Measurements from ENCODE around the gene RHBDL2. TPM values are rescaled to one million over a fixed set of nuclear protein-coding genes. Genes with fewer than 3 reads are reported as not detected.
"Not testable (repeated sequence)": the region's sequence is repeated elsewhere in the genome, so short reads cannot be mapped to it uniquely, and the experiment has no call there.

The RHBDL2 gene
- total RNA-seq, 1 donor from 2014 or later = not detected

- no peak for DNase-seq (ENCODE audit: low spot score)
- TF ChIP-seq CTCF (IDR thresholded peaks at IDR 0.05) = no peak
- Mint-ChIP-seq H3K27ac (ENCODE audit: unreplicated experiment) (no peak overlapping the region), H3K27me3 (ENCODE audit: low read depth) (no peaks in the 10 kb centered on the region), H3K36me3 (ENCODE audit: low read depth) (peaks cover 16% of the 10 kb centered on the region), H3K4me1 (ENCODE audit: low read depth) (no peaks in the 10 kb centered on the region), H3K9me3 (ENCODE audit: low read depth) (no peaks in the 10 kb centered on the region), H3K4me3 (ENCODE audit: unreplicated experiment) (no peak overlapping the region)
Observed at GRCh38 chr1:38917772-38918171, 23.9 kb downstream of the RHBDL2 start.

DNA sequence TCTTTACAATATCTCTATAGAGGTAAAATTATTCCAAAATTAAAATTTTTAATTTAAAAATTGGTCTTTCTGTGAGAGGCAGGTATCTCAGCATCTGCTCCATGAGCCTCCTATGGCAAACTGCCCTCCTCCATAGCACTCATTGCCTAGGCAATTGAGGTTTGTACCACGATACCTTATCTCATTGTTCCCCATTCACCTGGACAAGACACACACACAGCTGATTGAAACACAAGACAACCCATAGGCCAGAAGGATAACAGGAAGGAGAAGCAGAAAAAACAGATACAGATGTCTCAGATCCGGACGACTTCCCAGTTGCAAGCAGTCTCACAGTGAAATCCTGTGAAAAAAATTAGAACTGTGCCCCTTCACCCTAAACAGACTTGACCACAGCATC is 24.3 kb downstream of the RHBDL2 start:
- Mint-ChIP-seq H3K36me3 (ENCODE audit: low read depth) (peaks cover 16% of the 10 kb centered on the region), H3K9me3 (ENCODE audit: low read depth) (no peaks in the 10 kb centered on the region), H3K27me3 (ENCODE audit: low read depth) (no peaks in the 10 kb centered on the region), H3K4me3 (ENCODE audit: unreplicated experiment) (no peak overlapping the region), H3K27ac (ENCODE audit: unreplicated experiment) (no peak overlapping the region), H3K4me1 (ENCODE audit: low read depth) (no peaks in the 10 kb centered on the region)
- no peak for DNase-seq (ENCODE audit: low spot score)
- TF ChIP-seq CTCF (IDR thresholded peaks at IDR 0.05) = no peak

DNA sequence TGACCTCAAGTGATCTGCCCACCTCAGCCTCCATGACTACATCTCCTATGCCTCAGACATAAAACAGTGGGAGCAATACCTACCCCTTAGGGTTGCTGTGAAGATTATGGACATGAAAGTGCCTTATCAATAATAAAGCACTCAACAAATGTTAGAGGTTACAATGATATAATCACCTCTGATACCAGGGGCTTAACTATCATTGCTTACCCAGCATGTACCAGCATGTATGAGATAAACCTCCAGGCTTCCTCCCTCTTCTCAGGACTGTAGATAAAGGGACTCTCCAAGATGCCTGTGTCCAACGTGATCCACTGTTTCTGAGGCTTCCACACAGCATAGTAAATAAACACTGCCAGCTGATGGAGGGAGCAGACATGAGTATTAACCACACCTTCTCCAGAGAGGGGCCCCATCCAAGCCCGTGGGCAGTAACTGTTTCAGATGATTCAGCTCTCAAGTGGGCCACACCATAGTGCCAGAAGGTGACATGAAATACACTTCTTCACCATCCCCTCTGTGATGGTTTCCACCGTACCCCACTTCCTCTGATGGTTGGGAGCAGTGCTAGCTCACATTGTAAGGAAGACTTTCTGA is 26.2 kb downstream of the RHBDL2 start:
- no peak for DNase-seq (ENCODE audit: low spot score)
- Mint-ChIP-seq H3K27ac (ENCODE audit: unreplicated experiment) (no peak overlapping the region), H3K36me3 (ENCODE audit: low read depth) (peaks cover 13% of the 10 kb centered on the region), H3K4me1 (ENCODE audit: low read depth) (no peaks in the 10 kb centered on the region), H3K27me3 (ENCODE audit: low read depth) (no peaks in the 10 kb centered on the region), H3K4me3 (ENCODE audit: unreplicated experiment) (no peak overlapping the region), H3K9me3 (ENCODE audit: low read depth) (no peaks in the 10 kb centered on the region)
- TF ChIP-seq CTCF (IDR thresholded peaks at IDR 0.05) = no peak

GRCh38 chr1:38914908-38915307 is 26.7 kb downstream of the RHBDL2 start:
- not testable (repeated sequence) for H3K4me1 Mint-ChIP-seq (ENCODE audit: low read depth); H3K27me3 Mint-ChIP-seq (ENCODE audit: low read depth); DNase-seq (ENCODE audit: low spot score); H3K9me3 Mint-ChIP-seq (ENCODE audit: low read depth); H3K27ac Mint-ChIP-seq (ENCODE audit: unreplicated experiment); H3K4me3 Mint-ChIP-seq (ENCODE audit: unreplicated experiment)
- peaks cover 13% of the 10 kb centered on the region for H3K36me3 Mint-ChIP-seq (ENCODE audit: low read depth)

DNA sequence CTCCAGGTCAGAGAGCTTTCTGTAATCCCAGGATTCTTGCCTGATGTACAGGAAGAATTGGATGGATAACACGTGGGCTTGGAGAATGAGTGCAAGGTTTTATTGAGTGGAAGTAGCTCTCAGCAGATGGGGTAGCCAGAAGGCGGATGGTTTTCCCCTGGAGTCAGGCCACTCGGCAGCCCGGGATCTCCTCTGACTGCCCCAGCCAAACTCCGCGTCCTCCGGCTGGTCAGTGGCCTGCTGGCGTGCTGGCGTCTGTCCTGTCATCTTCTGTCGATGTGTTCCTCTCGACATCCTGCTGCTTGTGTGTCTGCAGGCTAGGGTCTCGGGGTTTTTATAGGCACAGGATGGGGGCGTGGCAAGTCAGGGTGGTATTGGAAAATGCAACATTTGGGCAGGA is 32.8 kb downstream of the RHBDL2 start:
- H3K36me3 Mint-ChIP-seq (ENCODE audit: low read depth) = peaks cover 3% of the 10 kb centered on the region
- H3K9me3 Mint-ChIP-seq (ENCODE audit: low read depth) = peaks cover 4% of the 10 kb centered on the region
- no peaks in the 10 kb centered on the region for H3K27me3 Mint-ChIP-seq (ENCODE audit: low read depth)
- H3K27ac Mint-ChIP-seq (ENCODE audit: unreplicated experiment) = no peak overlapping the region
- no peak for DNase-seq (ENCODE audit: low spot score)
- no peak overlapping the region for H3K4me3 Mint-ChIP-seq (ENCODE audit: unreplicated experiment)
- TF ChIP-seq CTCF (IDR thresholded peaks at IDR 0.05) = no peak
- H3K4me1 Mint-ChIP-seq (ENCODE audit: low read depth) = no peaks in the 10 kb centered on the region

GRCh38 chr1:38905985-38906384 is 35.6 kb downstream of the RHBDL2 start:
- Mint-ChIP-seq H3K27me3 (ENCODE audit: low read depth) (no peaks in the 10 kb centered on the region), H3K36me3 (ENCODE audit: low read depth) (peaks cover 3% of the 10 kb centered on the region), H3K4me3 (ENCODE audit: unreplicated experiment) (no peak overlapping the region), H3K4me1 (ENCODE audit: low read depth) (no peaks in the 10 kb centered on the region), H3K9me3 (ENCODE audit: low read depth) (peaks cover 4% of the 10 kb centered on the region), H3K27ac (ENCODE audit: unreplicated experiment) (no peak overlapping the region)
- no peak for DNase-seq (ENCODE audit: low spot score)
- TF ChIP-seq CTCF (IDR thresholded peaks at IDR 0.05) = no peak

Data from chondrocyte (in vitro differentiated cells).